IMR-90 (cell line): ENCODE data around the gene HMX1.

ENCODE experiments used
- BHLHE40 ChIP-seq: fragments of 150-350 bp; IDR thresholded peaks from 2 replicates; pipeline ENCODE4 v1.6.1; 2016; ENCODE audit warnings: mild to moderate bottlenecking, low read depth, low read length
- FOS ChIP-seq: fragments of 150-350 bp; IDR thresholded peaks from 2 replicates; pipeline ENCODE4 v1.6.1; 2016; ENCODE audit warnings: low read depth, low read length
- MAFK ChIP-seq: IDR thresholded peaks from 2 replicates; pipeline ENCODE4 v1.6.1; 2012; ENCODE audit warnings: low read depth, low read length, improper control_type of control experiment
- MXI1 ChIP-seq: IDR thresholded peaks from 2 replicates; pipeline ENCODE4 v1.6.1; 2012; ENCODE audit warnings: low read depth, mild to moderate bottlenecking, low read length, moderate library complexity, borderline replicate concordance
- TF ChIP-seq, protein P1 (sequence below): conservative IDR thresholded peaks from 2 replicates; pipeline ENCODE4 v1.5.1; 2012; ENCODE audit warnings: mild to moderate bottlenecking, low read depth, low read length, improper control_type of control experiment
- TF ChIP-seq, protein P2 (sequence below): fragments of 150-350 bp; IDR thresholded peaks from 2 replicates; pipeline ENCODE4 v1.6.1; 2016; ENCODE audit warnings: low read depth, mild to moderate bottlenecking, low read length, moderate library complexity, borderline replicate concordance

DNA sequence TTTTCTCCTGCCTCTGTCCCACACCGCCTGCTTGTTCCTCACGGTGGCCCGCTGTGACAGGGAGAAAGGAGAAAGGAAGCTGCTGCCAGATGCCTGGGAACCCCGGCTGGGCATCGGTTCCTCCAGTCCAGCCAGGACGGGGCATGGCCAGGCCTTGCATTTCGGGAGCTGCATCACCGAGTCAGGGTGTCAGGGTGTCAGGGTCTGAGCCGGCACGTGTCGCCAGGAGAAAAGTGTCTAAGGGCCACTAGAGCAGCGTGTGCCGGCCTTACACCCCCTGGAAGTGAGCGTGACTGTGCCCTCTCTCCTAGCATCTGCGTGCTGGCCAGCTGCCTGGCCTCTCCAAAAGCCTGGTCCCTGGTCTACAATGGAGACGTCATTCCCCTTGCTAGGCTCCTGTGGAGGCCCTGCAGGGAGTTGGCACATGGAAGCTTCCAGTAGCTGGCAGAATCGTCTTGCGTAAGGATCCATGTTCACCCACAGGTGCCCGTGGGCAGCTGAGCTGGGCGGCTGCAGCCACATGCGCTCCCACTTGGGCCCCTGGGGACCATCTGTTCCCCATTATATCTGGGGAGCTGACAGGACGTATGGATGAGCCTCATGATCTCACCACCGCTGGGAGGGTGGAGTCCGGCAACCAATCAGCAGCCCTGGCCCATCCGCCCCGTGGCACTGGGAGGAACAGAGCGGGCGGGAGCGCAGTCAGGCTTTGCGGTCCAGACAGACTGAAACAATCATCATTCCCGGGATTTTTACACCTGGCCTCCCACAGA, 39.9 kb upstream of the HMX1 start:
- no peak for TF ChIP-seq BHLHE40
- TF ChIP-seq MXI1 = no peak
- TF ChIP-seq, protein P1, sequence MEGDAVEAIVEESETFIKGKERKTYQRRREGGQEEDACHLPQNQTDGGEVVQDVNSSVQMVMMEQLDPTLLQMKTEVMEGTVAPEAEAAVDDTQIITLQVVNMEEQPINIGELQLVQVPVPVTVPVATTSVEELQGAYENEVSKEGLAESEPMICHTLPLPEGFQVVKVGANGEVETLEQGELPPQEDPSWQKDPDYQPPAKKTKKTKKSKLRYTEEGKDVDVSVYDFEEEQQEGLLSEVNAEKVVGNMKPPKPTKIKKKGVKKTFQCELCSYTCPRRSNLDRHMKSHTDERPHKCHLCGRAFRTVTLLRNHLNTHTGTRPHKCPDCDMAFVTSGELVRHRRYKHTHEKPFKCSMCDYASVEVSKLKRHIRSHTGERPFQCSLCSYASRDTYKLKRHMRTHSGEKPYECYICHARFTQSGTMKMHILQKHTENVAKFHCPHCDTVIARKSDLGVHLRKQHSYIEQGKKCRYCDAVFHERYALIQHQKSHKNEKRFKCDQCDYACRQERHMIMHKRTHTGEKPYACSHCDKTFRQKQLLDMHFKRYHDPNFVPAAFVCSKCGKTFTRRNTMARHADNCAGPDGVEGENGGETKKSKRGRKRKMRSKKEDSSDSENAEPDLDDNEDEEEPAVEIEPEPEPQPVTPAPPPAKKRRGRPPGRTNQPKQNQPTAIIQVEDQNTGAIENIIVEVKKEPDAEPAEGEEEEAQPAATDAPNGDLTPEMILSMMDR = no peak
- no peak for TF ChIP-seq MAFK
- no peak for TF ChIP-seq FOS
- TF ChIP-seq, protein P2, sequence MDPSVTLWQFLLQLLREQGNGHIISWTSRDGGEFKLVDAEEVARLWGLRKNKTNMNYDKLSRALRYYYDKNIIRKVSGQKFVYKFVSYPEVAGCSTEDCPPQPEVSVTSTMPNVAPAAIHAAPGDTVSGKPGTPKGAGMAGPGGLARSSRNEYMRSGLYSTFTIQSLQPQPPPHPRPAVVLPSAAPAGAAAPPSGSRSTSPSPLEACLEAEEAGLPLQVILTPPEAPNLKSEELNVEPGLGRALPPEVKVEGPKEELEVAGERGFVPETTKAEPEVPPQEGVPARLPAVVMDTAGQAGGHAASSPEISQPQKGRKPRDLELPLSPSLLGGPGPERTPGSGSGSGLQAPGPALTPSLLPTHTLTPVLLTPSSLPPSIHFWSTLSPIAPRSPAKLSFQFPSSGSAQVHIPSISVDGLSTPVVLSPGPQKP = no peak
